ENCODE results near the gene CYP2S1. TPM values are rescaled to one million over a fixed set of nuclear protein-coding genes. Genes with fewer than 3 reads are reported as not detected.
"Not testable (repeated sequence)": the region's sequence is repeated elsewhere in the genome, so short reads cannot be mapped to it uniquely, and the experiment has no call there.

Gene CYP2S1
- total RNA-seq, 5 donors from 2014 or later (not counting 1 experiment from before 2014, with no cell fraction given): 0.20 to 1.2 (median 0.51) TPM; not detected in 1

- H3K27ac Mint-ChIP-seq: no peak overlapping the region
- POLR2A ChIA-PET: no interaction called here
- H3K36me3 ChIP-seq (ENCODE audit: control insufficient read depth in 2 of 2, extremely low read depth in 1 of 2, insufficient read depth in 1 of 2, low read length in 1 of 2): no peaks in the 10 kb centered on the region
- no peaks in the 10 kb centered on the region for H3K9me3 Mint-ChIP-seq
- peak in 1 of 4 experiments; percentile 11 for ATAC-seq (replicated peaks in 1 of 4)
- H3K27me3 ChIP-seq (replicated peaks in 1 of 2; ENCODE audit: control insufficient read depth in 2 of 2, extremely low read depth in 1 of 2, insufficient read depth in 2 of 2, low read length in 1 of 2): peaks cover 0 to 70% of the 10 kb centered on the region in 2 experiments
- WGBS (ENCODE audit: insufficient coverage): 49% methylated on average over 10 of the region's 13 CpGs
- H3K27me3 Mint-ChIP-seq: peaks cover 51 to 55% of the 10 kb centered on the region in 2 donors
- H3K27ac ChIP-seq (ENCODE audit: low read length): no peak overlapping the region
- H3K4me3 ChIP-seq (ENCODE audit: control insufficient read depth in 1 of 2, extremely low read depth in 1 of 2, low read length in 1 of 2): peak overlapping the region in 1 of 2 donors; percentile 27
- peaks cover 0 to 22% of the 10 kb centered on the region in 2 experiments for H3K4me1 ChIP-seq (ENCODE audit: control insufficient read depth in 1 of 2, extremely low read depth in 1 of 2, insufficient read depth in 2 of 2, low read length in 2 of 2)
- peak overlapping the region in 1 of 3 donors; percentile 54 for H3K4me3 Mint-ChIP-seq
- no peak for DNase-seq
- H3K9me3 ChIP-seq: no peaks in the 10 kb centered on the region
- peaks cover 12 to 16% (median 16%) of the 10 kb centered on the region in 3 donors for H3K4me1 Mint-ChIP-seq
- H3K36me3 Mint-ChIP-seq: no peaks in the 10 kb centered on the region
- CTCF ChIA-PET: no interaction called here
Measured at GRCh38 chr19:41193430-41194156, 574 bp downstream of the CYP2S1 start.

GRCh38 chr19:41194157-41194552 is 1.1 kb downstream of the CYP2S1 start:
- no peaks in the 10 kb centered on the region for H3K36me3 Mint-ChIP-seq
- Histone ChIP-seq H3K4me3 (ENCODE audit: control insufficient read depth in 1 of 2, extremely low read depth in 1 of 2, low read length in 1 of 2) (no peak overlapping the region), H3K27me3 (replicated peaks in 1 of 2; ENCODE audit: control insufficient read depth in 2 of 2, extremely low read depth in 1 of 2, insufficient read depth in 2 of 2, low read length in 1 of 2) (peaks cover 0 to 72% of the 10 kb centered on the region in 2 experiments), H3K36me3 (ENCODE audit: control insufficient read depth in 2 of 2, extremely low read depth in 1 of 2, insufficient read depth in 1 of 2, low read length in 1 of 2) (no peaks in the 10 kb centered on the region), H3K9me3 (no peaks in the 10 kb centered on the region), H3K4me1 (ENCODE audit: control insufficient read depth in 1 of 2, extremely low read depth in 1 of 2, insufficient read depth in 2 of 2, low read length in 2 of 2) (peaks cover 0 to 22% of the 10 kb centered on the region in 2 experiments), H3K27ac (ENCODE audit: low read length) (no peak overlapping the region)
- peaks cover 12 to 16% (median 16%) of the 10 kb centered on the region in 3 donors for H3K4me1 Mint-ChIP-seq
- no peak for DNase-seq
- H3K27ac Mint-ChIP-seq: no peak overlapping the region
- H3K27me3 Mint-ChIP-seq: peaks cover 51 to 59% of the 10 kb centered on the region in 2 donors
- H3K9me3 Mint-ChIP-seq: no peaks in the 10 kb centered on the region
- ChIA-PET CTCF (no interaction called here), POLR2A (no interaction called here)
- H3K4me3 Mint-ChIP-seq: peak overlapping the region in 1 of 3 donors; percentile 54
- ATAC-seq (replicated peaks in 1 of 4): peak in 1 of 4 experiments; percentile 17
- WGBS (ENCODE audit: insufficient coverage): 11% methylated on average over 3 of the region's 6 CpGs

GRCh38 chr19:41195675-41196497 is 2.9 kb downstream of the CYP2S1 start:
- no peak overlapping the region for H3K4me3 ChIP-seq (ENCODE audit: control insufficient read depth in 1 of 2, extremely low read depth in 1 of 2, low read length in 1 of 2)
- Mint-ChIP-seq H3K4me3 (no peak overlapping the region), H3K36me3 (no peaks in the 10 kb centered on the region), H3K27me3 (peaks cover 40 to 45% of the 10 kb centered on the region in 2 donors), H3K4me1 (peaks cover 12 to 16% (median 16%) of the 10 kb centered on the region in 3 donors), H3K9me3 (no peaks in the 10 kb centered on the region), H3K27ac (no peak overlapping the region)
- ChIA-PET CTCF (interaction anchor here in 1 of 2 donors (0.6 kb wide), 1 partner anchor 170 kb away, joined by 4 read pairs; no protein-coding TSS in a partner anchor), POLR2A (no interaction called here)
- H3K27ac ChIP-seq (ENCODE audit: low read length): no peak overlapping the region
- 70% methylated on average over 9 of the region's 10 CpGs for WGBS (ENCODE audit: insufficient coverage)
- H3K36me3 ChIP-seq (ENCODE audit: control insufficient read depth in 2 of 2, extremely low read depth in 1 of 2, insufficient read depth in 1 of 2, low read length in 1 of 2): no peaks in the 10 kb centered on the region
- no peak for ATAC-seq (replicated peaks in 1 of 4)
- peaks cover 0 to 65% of the 10 kb centered on the region in 2 experiments for H3K27me3 ChIP-seq (replicated peaks in 1 of 2; ENCODE audit: control insufficient read depth in 2 of 2, extremely low read depth in 1 of 2, insufficient read depth in 2 of 2, low read length in 1 of 2)
- H3K9me3 ChIP-seq: no peaks in the 10 kb centered on the region
- peaks cover 0 to 22% of the 10 kb centered on the region in 2 experiments for H3K4me1 ChIP-seq (ENCODE audit: control insufficient read depth in 1 of 2, extremely low read depth in 1 of 2, insufficient read depth in 2 of 2, low read length in 2 of 2)
- DNase-seq: no peak

GRCh38 chr19:41198559-41198958 is 5.5 kb downstream of the CYP2S1 start:
- WGBS (ENCODE audit: insufficient coverage): 90% methylated on average over 8 of the region's 11 CpGs
- Mint-ChIP-seq H3K27me3 (peaks cover 23 to 25% of the 10 kb centered on the region in 2 donors), H3K4me3 (no peak overlapping the region), H3K36me3 (no peaks in the 10 kb centered on the region), H3K9me3 (no peaks in the 10 kb centered on the region), H3K4me1 (peaks cover 6 to 8% (median 7%) of the 10 kb centered on the region in 3 donors), H3K27ac (no peak overlapping the region)
- Histone ChIP-seq H3K9me3 (no peaks in the 10 kb centered on the region), H3K4me3 (ENCODE audit: control insufficient read depth in 1 of 2, extremely low read depth in 1 of 2, low read length in 1 of 2) (no peak overlapping the region), H3K4me1 (ENCODE audit: control insufficient read depth in 1 of 2, extremely low read depth in 1 of 2, insufficient read depth in 2 of 2, low read length in 2 of 2) (peaks cover 0 to 10% of the 10 kb centered on the region in 2 experiments), H3K36me3 (ENCODE audit: control insufficient read depth in 2 of 2, extremely low read depth in 1 of 2, insufficient read depth in 1 of 2, low read length in 1 of 2) (no peaks in the 10 kb centered on the region), H3K27ac (ENCODE audit: low read length) (no peak overlapping the region), H3K27me3 (replicated peaks in 1 of 2; ENCODE audit: control insufficient read depth in 2 of 2, extremely low read depth in 1 of 2, insufficient read depth in 2 of 2, low read length in 1 of 2) (peaks cover 0 to 50% of the 10 kb centered on the region in 2 experiments)
- ATAC-seq (replicated peaks in 1 of 4) (no peak), DNase-seq (no peak)
- POLR2A ChIA-PET: no interaction called here
- CTCF ChIA-PET: no interaction called here

GRCh38 chr19:41203371-41203770 is 10.4 kb downstream of the CYP2S1 start:
- DNase-seq: no peak
- Histone ChIP-seq H3K4me1 (ENCODE audit: control insufficient read depth in 1 of 2, extremely low read depth in 1 of 2, insufficient read depth in 2 of 2, low read length in 2 of 2) (no peaks in the 10 kb centered on the region), H3K27ac (ENCODE audit: low read length) (no peak overlapping the region), H3K4me3 (ENCODE audit: control insufficient read depth in 1 of 2, extremely low read depth in 1 of 2, low read length in 1 of 2) (no peak overlapping the region), H3K36me3 (ENCODE audit: control insufficient read depth in 2 of 2, extremely low read depth in 1 of 2, insufficient read depth in 1 of 2, low read length in 1 of 2) (no peaks in the 10 kb centered on the region), H3K27me3 (replicated peaks in 1 of 2; ENCODE audit: control insufficient read depth in 2 of 2, extremely low read depth in 1 of 2, insufficient read depth in 2 of 2, low read length in 1 of 2) (peaks cover 0 to 22% of the 10 kb centered on the region in 2 experiments), H3K9me3 (no peaks in the 10 kb centered on the region)
- H3K36me3 Mint-ChIP-seq: no peaks in the 10 kb centered on the region
- WGBS (ENCODE audit: insufficient coverage): 90% methylated on average over 18 of the region's 18 CpGs
- no peak overlapping the region for H3K27ac Mint-ChIP-seq
- H3K27me3 Mint-ChIP-seq: peaks cover 0 to 6% of the 10 kb centered on the region in 2 donors
- no peak for ATAC-seq (replicated peaks in 1 of 4)
- ChIA-PET CTCF (interaction anchor here (0.7 to 3.1 kb wide), 4 partner anchors 51 to 290 kb away, joined by 3 to 52 read pairs (median 3); partner anchors contain the start of gene HNRNPUL1 (in 1 of the 2)), POLR2A (no interaction called here)
- no peak overlapping the region for H3K4me3 Mint-ChIP-seq
- peaks cover 1 to 27% (median 11%) of the 10 kb centered on the region in 3 donors for H3K4me1 Mint-ChIP-seq
- H3K9me3 Mint-ChIP-seq: no peaks in the 10 kb centered on the region

- not testable (repeated sequence) for H3K4me1 ChIP-seq (ENCODE audit: control insufficient read depth in 1 of 2, extremely low read depth in 1 of 2, insufficient read depth in 2 of 2, low read length in 2 of 2); H3K27ac ChIP-seq (ENCODE audit: low read length); H3K4me3 ChIP-seq (ENCODE audit: control insufficient read depth in 1 of 2, extremely low read depth in 1 of 2, low read length in 1 of 2); H3K36me3 Mint-ChIP-seq; H3K36me3 ChIP-seq (ENCODE audit: control insufficient read depth in 2 of 2, extremely low read depth in 1 of 2, insufficient read depth in 1 of 2, low read length in 1 of 2); H3K9me3 ChIP-seq; H3K27me3 Mint-ChIP-seq; H3K9me3 Mint-ChIP-seq; H3K4me3 Mint-ChIP-seq
- DNase-seq: peak; percentile 62 to 94 (median 81)
- POLR2A ChIA-PET: interaction anchor here (0.6 to 0.9 kb wide), 5 partner anchors 17 to 99 kb away, joined by 3 to 8 read pairs (median 4); no protein-coding TSS in a partner anchor
- WGBS (ENCODE audit: insufficient coverage): 52% methylated on average over 5 of the region's 7 CpGs
- CTCF ChIA-PET: interaction anchor here (0.6 to 3.1 kb wide), 16 partner anchors 16 to 366 kb away, joined by 3 to 52 read pairs (median 6); partner anchors contain the start of genes DMAC2 (in 1 of the 2) and HNRNPUL1 (in 1 of the 2)
- H3K27ac Mint-ChIP-seq: peak overlapping the region; percentile 79 to 85
- peak; percentile 98 to 100 (median 100) for ATAC-seq (replicated peaks in 1 of 4)
- peaks cover 0 to 17% of the 10 kb centered on the region in 2 experiments for H3K27me3 ChIP-seq (replicated peaks in 1 of 2; ENCODE audit: control insufficient read depth in 2 of 2, extremely low read depth in 1 of 2, insufficient read depth in 2 of 2, low read length in 1 of 2)
- H3K4me1 Mint-ChIP-seq: peaks cover 1 to 27% (median 11%) of the 10 kb centered on the region in 3 donors
Measured at GRCh38 chr19:41204338-41204737, 11.3 kb downstream of the CYP2S1 start.

Measured in T-cell (primary cell).